Upper lobe of left lung (tissue), 4 donors: ENCODE results near the gene TGFBR3.

Experiments
- POLR2A ChIP-seq, 4 donors: fragments of 450-650 bp; IDR thresholded peaks; one replicate each; pipeline ENCODE4 v1.5.1; 2016 to 2017; ENCODE audit warnings: antibody characterized with exemption in 4 of 4, mild to moderate bottlenecking in 2 of 4
- POLR2AphosphoS5 ChIP-seq, 2 donors: sonication (generic); formaldehyde crosslinking; IDR thresholded peaks; one replicate each; pipeline ENCODE4 v1.5.1; 2017; ENCODE audit warnings: antibody characterized with exemption in 2 of 2

- TF ChIP-seq POLR2AphosphoS5 (IDR thresholded peaks at IDR 0.05) (no peak), POLR2A (IDR thresholded peaks at IDR 0.05) (no peak)
Observed at GRCh38 chr1:91715416-91716000, 170.4 kb downstream of the TGFBR3 start.
